Memory B cell (primary cell): ENCODE results near the gene KRT222.
A peak's percentile ranks its signal among the peaks of the same experiment; 100 is the strongest.

Experiments
- ATAC-seq: fragments of 150-1000 bp; cut with Tn5 transposase; 2 replicates; pipeline ENCODE4 v1.10.0; 2021; ENCODE audit warnings: low read depth, mild to moderate bottlenecking, moderate library complexity
- DNase-seq, 2 donors: peaks; one replicate each; pipeline ENCODE4 v3.0.0; 2022; ENCODE audit warnings: low spot score in 2 of 2
- H3K27ac Mint-ChIP-seq: one replicate; pipeline ENCODE4 v1.8.0; 2022; ENCODE audit warnings: mild to moderate bottlenecking, moderate library complexity, mixed read lengths
- H3K27me3 Mint-ChIP-seq: one replicate; pipeline ENCODE4 v1.8.0; 2022; ENCODE audit warnings: mixed read lengths
- H3K36me3 Mint-ChIP-seq: one replicate; pipeline ENCODE4 v1.8.0; 2022; ENCODE audit warnings: mild to moderate bottlenecking, mixed read lengths
- H3K4me1 Mint-ChIP-seq: one replicate; pipeline ENCODE4 v1.8.0; 2022; ENCODE audit warnings: mixed read lengths
- H3K4me3 Mint-ChIP-seq: one replicate; pipeline ENCODE4 v1.8.0; 2022; ENCODE audit warnings: mild to moderate bottlenecking, moderate library complexity, mixed read lengths
- H3K9me3 Mint-ChIP-seq: one replicate; pipeline ENCODE4 v1.8.0; 2022; ENCODE audit warnings: mixed read lengths

The KRT222 gene

GRCh38 chr17:40664582-40665333 is at the start of gene KRT222:
Gene KRT222 (minus strand): TSS chr17:40665177. CDS start chr17:40665099, 78 bp downstream.
- no peaks in the 10 kb centered on the region for H3K36me3 Mint-ChIP-seq
- no peaks in the 10 kb centered on the region for H3K9me3 Mint-ChIP-seq
- no peak within 1 kb of the TSS for H3K27ac Mint-ChIP-seq
- ATAC-seq (no peak), DNase-seq (no peak)
- peaks cover 19% of the 10 kb centered on the region for H3K27me3 Mint-ChIP-seq
- peak within 1 kb of the TSS; percentile 43 for H3K4me3 Mint-ChIP-seq
- H3K4me1 Mint-ChIP-seq: peaks cover 4% of the 10 kb centered on the region

DNA sequence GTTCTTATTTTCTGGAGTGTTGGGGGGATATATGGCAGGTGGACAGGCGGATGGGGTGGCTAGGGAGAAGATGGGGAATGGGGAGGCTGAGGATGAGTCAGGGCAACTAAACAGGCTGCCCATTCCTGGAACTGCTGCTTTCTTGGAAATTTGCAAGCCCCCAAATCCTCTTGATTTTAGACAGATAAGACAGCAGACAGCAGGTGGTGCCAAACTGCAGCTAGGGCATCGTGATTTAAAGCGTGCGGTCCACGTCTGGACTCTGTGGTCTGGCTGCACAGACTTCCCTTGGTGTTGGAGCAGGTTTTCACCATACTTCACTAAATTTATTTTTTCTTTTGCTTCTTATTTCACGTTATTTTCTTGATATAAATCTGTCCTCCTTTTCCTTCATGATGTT is 49.5 kb upstream of the KRT222 start:
- H3K36me3 Mint-ChIP-seq: no peaks in the 10 kb centered on the region
- no peak overlapping the region for H3K4me3 Mint-ChIP-seq
- no peaks in the 10 kb centered on the region for H3K9me3 Mint-ChIP-seq
- ATAC-seq: no peak
- no peak overlapping the region for H3K27ac Mint-ChIP-seq
- no peak for DNase-seq
- peaks cover 6% of the 10 kb centered on the region for H3K27me3 Mint-ChIP-seq
- H3K4me1 Mint-ChIP-seq: no peaks in the 10 kb centered on the region

- no peak overlapping the region for H3K27ac Mint-ChIP-seq
- no peak overlapping the region for H3K4me3 Mint-ChIP-seq
- no peak for DNase-seq
- ATAC-seq: no peak
- H3K36me3 Mint-ChIP-seq: no peaks in the 10 kb centered on the region
- no peaks in the 10 kb centered on the region for H3K4me1 Mint-ChIP-seq
- H3K9me3 Mint-ChIP-seq: no peaks in the 10 kb centered on the region
- H3K27me3 Mint-ChIP-seq: peaks cover 12% of the 10 kb centered on the region
Observed at GRCh38 chr17:40707745-40708144, 42.8 kb upstream of the KRT222 start.

GRCh38 chr17:40705584-40705983 is 40.6 kb upstream of the KRT222 start:
- Mint-ChIP-seq H3K9me3 (no peaks in the 10 kb centered on the region), H3K4me3 (no peak overlapping the region), H3K27ac (no peak overlapping the region), H3K36me3 (no peaks in the 10 kb centered on the region), H3K27me3 (peaks cover 14% of the 10 kb centered on the region), H3K4me1 (no peaks in the 10 kb centered on the region)
- ATAC-seq (no peak), DNase-seq (no peak)

DNA sequence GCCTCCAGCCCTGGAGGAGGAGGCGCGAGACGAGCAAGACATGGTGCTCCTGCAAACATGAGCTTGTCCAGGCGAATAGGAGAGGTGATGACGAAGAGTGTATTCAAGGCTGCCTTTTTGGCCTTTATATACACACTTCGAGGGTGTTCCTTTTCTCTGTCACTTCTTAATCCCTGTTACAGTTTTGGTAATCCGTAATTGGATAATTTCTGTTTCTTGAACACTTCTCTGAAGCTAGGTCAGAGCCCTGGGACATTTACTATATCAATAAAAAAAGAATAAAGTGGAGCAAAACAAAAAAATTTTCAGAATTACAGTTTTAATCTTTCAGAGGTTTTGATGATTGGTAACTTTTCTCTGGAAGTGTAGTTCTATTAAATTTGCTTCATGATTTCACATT is 38.7 kb upstream of the KRT222 start, which contains the start of gene KRT24:
KRT24 (minus strand) TSS at position 101 of the 400 bp plus-strand sequence; CDS start at position 42, 59 bp downstream.
- Mint-ChIP-seq H3K27ac (no peak within 1 kb of the TSS), H3K9me3 (no peaks in the 10 kb centered on the region), H3K4me1 (no peaks in the 10 kb centered on the region), H3K4me3 (no peak within 1 kb of the TSS), H3K27me3 (peaks cover 14% of the 10 kb centered on the region), H3K36me3 (no peaks in the 10 kb centered on the region)
- ATAC-seq (no peak), DNase-seq (no peak)

GRCh38 chr17:40702271-40702670 is 37.3 kb upstream of the KRT222 start:
- Mint-ChIP-seq H3K36me3 (no peaks in the 10 kb centered on the region), H3K27ac (no peak overlapping the region), H3K4me3 (no peak overlapping the region), H3K9me3 (no peaks in the 10 kb centered on the region), H3K27me3 (peaks cover 12% of the 10 kb centered on the region), H3K4me1 (no peaks in the 10 kb centered on the region)
- ATAC-seq (no peak), DNase-seq (no peak)

DNA sequence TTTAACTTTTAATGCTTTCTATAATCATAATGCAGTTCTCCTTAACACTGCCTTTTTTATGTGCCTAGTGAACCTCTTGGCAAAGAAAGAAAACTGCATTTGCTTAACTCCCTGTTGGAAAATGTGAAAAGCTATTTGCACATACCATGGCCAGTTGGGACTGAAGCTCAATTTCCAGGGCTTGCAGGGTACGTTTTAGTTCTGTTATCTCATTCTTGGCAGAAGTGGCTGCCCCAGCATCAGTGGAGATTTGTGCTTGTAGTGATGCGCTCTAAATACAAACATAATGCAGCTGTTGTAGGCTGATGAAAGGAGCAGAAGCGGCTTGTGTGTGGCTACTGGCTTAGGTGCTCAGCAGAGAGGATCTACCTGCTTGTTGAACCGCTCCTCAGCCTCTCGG is 34.9 kb upstream of the KRT222 start:
- ATAC-seq: no peak
- peaks cover 10% of the 10 kb centered on the region for H3K27me3 Mint-ChIP-seq
- H3K9me3 Mint-ChIP-seq: no peaks in the 10 kb centered on the region

GRCh38 chr17:40699371-40699770 is 34.4 kb upstream of the KRT222 start:
- Mint-ChIP-seq H3K36me3 (no peaks in the 10 kb centered on the region), H3K4me1 (no peaks in the 10 kb centered on the region), H3K27ac (no peak overlapping the region), H3K9me3 (no peaks in the 10 kb centered on the region), H3K27me3 (peaks cover 8% of the 10 kb centered on the region), H3K4me3 (no peak overlapping the region)
- no peak for DNase-seq
- no peak for ATAC-seq

More for the DNA sequence above, 34.9 kb upstream of the KRT222 start:
- Mint-ChIP-seq H3K36me3 (no peaks in the 10 kb centered on the region), H3K4me3 (no peak overlapping the region), H3K27ac (no peak overlapping the region), H3K4me1 (no peaks in the 10 kb centered on the region)
- DNase-seq: no peak

DNA sequence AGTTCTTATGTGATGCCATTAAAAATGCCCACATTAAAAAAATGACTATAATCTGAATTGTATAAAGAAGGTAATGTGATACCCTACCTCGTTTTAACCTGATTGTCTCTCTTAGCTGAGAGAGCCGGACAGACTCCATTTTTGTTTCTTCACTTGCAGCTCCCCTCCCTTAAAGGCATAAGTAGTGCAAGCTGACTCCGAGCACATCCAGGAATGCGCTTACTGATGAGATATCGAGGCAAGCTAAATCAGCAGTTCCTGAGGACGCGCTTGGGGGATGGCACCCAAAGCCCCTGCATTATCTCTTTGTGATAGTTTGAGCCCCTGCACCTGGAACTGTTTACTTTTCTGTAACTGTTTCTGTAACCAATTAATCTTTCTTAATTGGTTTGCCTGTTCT is 32.3 kb upstream of the KRT222 start:
- Mint-ChIP-seq H3K9me3 (no peaks in the 10 kb centered on the region), H3K36me3 (no peaks in the 10 kb centered on the region), H3K4me3 (no peak overlapping the region), H3K27ac (no peak overlapping the region), H3K27me3 (peaks cover 5% of the 10 kb centered on the region), H3K4me1 (no peaks in the 10 kb centered on the region)
- ATAC-seq (no peak), DNase-seq (no peak)

DNA sequence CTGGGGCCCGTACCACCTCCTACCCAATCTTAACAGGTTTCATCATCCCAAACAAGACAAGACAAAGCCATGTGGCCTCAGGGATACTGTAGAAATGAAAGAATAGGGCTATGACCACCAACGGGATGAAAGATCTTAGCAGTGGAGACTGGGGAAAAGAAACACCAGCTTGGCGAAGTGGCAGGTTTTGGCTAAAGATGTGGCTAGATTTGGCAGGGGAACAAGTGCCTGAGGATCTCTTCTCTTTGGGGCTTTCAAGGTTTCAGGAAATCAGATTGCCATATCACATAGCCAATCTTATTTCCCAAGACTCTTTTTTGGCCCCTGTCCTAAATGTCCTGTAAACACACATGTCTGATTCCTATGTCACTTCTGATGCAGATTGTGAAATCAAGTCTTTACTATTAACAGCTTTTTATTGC is 31.7 kb upstream of the KRT222 start:
- ATAC-seq: no peak
- Mint-ChIP-seq H3K4me1 (no peaks in the 10 kb centered on the region), H3K36me3 (no peaks in the 10 kb centered on the region), H3K9me3 (no peaks in the 10 kb centered on the region), H3K27ac (no peak overlapping the region), H3K4me3 (no peak overlapping the region), H3K27me3 (peaks cover 3% of the 10 kb centered on the region)
- DNase-seq: no peak

GRCh38 chr17:40695874-40696472 is 31.0 kb upstream of the KRT222 start:
- no peak for DNase-seq
- Mint-ChIP-seq H3K36me3 (no peaks in the 10 kb centered on the region), H3K27me3 (peaks cover 2% of the 10 kb centered on the region), H3K27ac (no peak overlapping the region), H3K4me1 (no peaks in the 10 kb centered on the region), H3K9me3 (no peaks in the 10 kb centered on the region), H3K4me3 (no peak overlapping the region)
- no peak for ATAC-seq

DNA sequence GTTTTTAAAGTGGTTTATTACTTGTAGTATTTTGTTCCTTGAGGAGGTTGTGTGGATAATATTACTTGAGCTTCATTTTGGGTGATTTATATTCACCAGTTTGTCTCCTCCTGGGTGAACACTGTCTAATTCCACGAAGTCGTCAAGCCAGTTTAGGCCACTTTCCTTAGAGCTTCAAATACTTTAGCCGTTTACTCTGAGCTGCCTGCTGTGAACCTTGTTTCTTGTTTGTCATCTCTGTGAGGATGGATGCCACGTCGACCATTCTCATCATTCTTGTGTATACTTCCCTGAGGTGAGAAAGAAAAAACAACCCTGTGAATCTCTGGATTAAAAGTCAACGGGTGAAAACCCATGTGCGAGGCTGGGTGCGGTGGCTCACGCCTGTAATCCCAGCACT is 29.6 kb upstream of the KRT222 start:
- DNase-seq: no peak
- no peaks in the 10 kb centered on the region for H3K4me1 Mint-ChIP-seq
- H3K9me3 Mint-ChIP-seq: no peaks in the 10 kb centered on the region
- ATAC-seq: no peak
- no peak overlapping the region for H3K27ac Mint-ChIP-seq
- peaks cover 2% of the 10 kb centered on the region for H3K27me3 Mint-ChIP-seq
- H3K36me3 Mint-ChIP-seq: no peaks in the 10 kb centered on the region
- H3K4me3 Mint-ChIP-seq: no peak overlapping the region

DNA sequence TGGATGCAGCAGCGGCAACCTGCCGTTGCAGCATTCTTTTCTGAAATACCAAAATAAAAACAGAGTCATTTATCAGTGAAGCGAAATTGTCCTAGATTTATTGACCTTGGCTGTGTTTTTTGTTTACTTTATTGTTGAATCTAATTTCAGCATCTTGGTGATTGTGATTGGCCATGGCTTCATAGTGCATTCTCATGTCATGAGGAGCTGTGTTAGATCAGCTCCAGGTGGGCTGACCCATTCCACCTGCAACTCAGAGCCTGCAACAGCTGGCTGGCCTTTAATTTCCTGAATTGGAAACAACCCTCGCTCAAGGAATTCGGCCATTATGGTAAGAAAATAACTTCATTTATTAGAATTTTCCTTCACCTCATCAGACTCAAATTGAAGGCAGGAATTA is 22.1 kb upstream of the KRT222 start:
- Mint-ChIP-seq H3K9me3 (no peaks in the 10 kb centered on the region), H3K36me3 (no peaks in the 10 kb centered on the region), H3K4me3 (no peak overlapping the region), H3K4me1 (no peaks in the 10 kb centered on the region), H3K27me3 (peaks cover 5% of the 10 kb centered on the region), H3K27ac (no peak overlapping the region)
- no peak for DNase-seq
- ATAC-seq: no peak

GRCh38 chr17:40686192-40686591 is 21.2 kb upstream of the KRT222 start:
- Mint-ChIP-seq H3K4me1 (no peaks in the 10 kb centered on the region), H3K36me3 (no peaks in the 10 kb centered on the region), H3K4me3 (no peak overlapping the region), H3K9me3 (no peaks in the 10 kb centered on the region), H3K27me3 (peaks cover 8% of the 10 kb centered on the region), H3K27ac (no peak overlapping the region)
- ATAC-seq: no peak
- DNase-seq: no peak

- no peaks in the 10 kb centered on the region for H3K9me3 Mint-ChIP-seq
- H3K27me3 Mint-ChIP-seq: peaks cover 13% of the 10 kb centered on the region
Observed at GRCh38 chr17:40680998-40681397, 16.0 kb upstream of the KRT222 start.

More at GRCh38 chr17:40680998-40681397, 16.0 kb upstream of the KRT222 start:
- ATAC-seq: no peak
- no peaks in the 10 kb centered on the region for H3K36me3 Mint-ChIP-seq
- H3K27ac Mint-ChIP-seq: no peak overlapping the region
- H3K4me3 Mint-ChIP-seq: no peak overlapping the region
- no peak for DNase-seq
- H3K4me1 Mint-ChIP-seq: no peaks in the 10 kb centered on the region
